Activated CD4-positive, CD25-positive, alpha-beta regulatory T cell treated with anti-CD3 and anti-CD28 coated beads, Interleukin-2, amount 50 U/mL, for 72 hours (primary cell): ENCODE results near the gene MYO15B.

Experiments
- DNase-seq: peaks from one replicate; pipeline ENCODE4 v3.0.0; 2021

The MYO15B gene

DNA sequence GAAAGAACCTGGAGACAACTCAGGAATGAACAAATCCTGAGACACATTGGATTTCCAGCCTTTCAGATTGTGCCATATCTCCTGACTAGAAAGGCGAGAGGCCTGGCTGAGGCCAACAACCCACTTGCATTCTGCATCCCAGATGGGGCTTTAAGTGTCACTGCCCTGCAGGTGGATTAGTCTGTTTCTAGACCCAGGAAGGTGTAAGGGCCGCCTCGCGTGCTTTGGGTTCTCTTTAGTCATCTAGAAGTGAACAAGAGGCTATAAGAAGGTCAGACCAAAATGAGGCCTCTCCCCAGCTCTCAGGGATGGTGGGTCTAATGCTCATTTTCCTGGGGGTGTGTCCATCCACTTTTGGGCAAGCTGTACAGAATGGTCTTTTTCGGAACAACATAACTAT lies 84.4 kb downstream of the MYO15B start:
- DNase-seq, result no peak

DNA sequence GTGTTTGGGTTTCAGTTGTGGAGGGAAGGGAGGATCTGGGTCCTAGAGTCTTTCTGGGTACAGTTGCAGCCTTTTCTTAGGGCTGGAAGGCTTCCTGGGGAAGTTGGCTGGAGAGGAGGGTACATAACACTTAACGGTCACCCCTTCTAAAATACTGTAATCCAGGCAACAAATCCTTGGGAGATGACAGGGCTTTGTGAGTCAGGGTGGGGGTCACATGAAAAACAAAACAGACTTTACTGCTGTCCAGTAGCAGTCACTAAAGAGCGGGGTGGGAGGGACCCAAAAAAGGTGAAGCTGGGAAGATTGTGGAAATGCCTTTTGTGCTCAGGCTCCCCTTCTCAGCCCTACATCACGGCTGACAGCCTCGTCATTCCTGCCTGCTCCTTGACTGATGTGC lies 85.9 kb downstream of the MYO15B start:
- DNase-seq, result no peak
